HS-27A (cell line): ENCODE data around the gene BARX2.

ENCODE experiments used
- DNase-seq: peaks from one replicate; pipeline ENCODE4 v3.0.0-alpha.2; 2012; ENCODE audit warnings: low read depth, missing footprints

BARX2 gene

DNA sequence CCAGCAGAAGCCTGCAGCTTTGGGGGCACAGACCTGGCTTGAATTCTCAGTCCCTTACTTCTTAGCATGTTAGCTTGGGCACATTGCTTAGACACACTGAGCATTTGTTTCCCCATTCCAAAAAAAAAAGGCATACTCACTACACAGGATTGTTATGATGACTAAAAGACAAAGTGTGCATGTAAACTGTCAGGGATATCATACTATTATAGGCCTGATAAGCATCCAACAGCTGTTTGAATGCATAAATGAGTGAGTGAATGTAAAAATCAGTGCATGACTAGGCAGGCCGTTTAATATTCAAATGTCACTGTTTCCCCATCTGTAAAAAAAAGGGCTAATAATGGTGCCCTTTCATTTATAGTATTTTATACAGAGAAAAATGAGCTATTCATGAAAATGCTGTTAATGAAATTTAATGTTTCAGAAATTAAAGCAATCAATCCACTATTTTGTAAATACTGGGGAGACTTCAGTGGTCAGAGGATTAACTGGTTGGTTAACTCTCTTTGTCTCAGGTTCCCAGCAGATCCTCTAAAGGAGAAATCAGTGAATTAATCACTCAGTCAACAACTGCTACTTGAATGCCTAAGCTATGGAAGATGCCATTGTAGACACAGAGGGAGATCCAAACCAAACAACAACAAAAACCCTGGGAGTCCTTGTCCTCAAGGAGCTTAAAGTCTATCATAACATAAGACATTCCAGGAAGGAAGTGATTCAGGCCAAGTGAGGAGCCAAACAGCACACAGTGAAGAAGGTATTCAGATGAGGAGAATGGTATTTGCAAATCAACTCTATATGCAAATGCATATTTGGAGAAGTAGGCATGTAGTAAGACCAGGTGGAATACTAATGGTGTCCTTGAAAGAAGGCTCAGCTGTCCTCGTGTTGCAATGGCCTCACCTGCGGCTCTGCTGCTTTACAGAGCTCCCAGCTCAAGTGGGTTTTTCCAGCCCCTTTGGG, 26.8 kb downstream of the BARX2 start:
- DNase-seq = no peak

DNA sequence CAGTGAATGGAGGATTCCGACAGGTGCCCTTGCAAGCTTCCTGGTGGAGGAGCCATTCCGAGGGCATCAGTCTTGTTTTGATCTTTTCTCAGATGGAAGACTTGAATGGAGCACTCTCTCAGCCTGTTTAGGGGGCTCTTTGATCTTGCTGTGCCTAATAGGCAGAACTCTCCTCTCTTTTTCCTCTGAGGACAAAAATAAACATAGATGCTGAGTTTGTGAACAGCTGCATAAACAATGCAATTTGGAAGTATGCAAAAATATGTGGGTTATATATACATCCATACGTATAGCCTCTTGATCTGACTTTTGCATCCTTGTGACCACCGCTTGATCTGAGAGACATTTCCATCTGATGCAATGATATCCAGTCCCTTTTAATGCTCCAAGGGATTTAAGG, 29.1 kb downstream of the BARX2 start:
- DNase-seq = no peak

- no peak for DNase-seq
These were observed 33.3 kb downstream of the BARX2 start for GRCh38 chr11:129408865-129409444.

DNA sequence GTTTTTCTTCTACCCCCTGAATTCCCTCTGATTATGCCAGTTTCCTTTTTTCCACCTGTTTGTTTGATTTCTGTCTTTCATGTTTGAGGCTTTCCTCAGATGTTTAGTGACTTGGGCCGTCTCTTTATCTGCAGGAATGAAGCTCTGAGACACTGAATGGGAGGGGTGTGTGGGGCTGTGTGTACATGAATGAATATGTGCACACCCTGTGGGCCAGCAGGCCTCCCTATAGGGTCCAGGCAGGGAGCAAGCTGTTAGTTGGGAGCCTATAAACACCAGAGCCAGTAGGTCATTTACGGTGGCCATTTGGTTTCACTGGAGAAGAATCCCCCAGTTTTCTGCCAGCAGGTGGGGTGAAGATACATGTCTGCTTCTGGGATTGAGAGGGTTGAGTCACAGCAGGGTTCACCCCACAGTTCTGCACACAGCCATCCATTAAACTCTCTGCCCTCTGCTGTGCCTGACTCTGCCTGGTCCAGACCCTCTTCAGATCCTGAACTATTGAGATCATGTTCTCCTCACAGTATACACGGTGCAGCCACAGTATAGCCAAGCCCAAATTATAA, 34.8 kb downstream of the BARX2 start:
- DNase-seq = no peak

- no peak for DNase-seq
These were observed 36.8 kb downstream of the BARX2 start for GRCh38 chr11:129412494-129412893.

- DNase-seq = no peak
These were observed 38.7 kb downstream of the BARX2 start for GRCh38 chr11:129414144-129414872.

GRCh38 chr11:129416080-129416820, 40.6 kb downstream of the BARX2 start:
- no peak for DNase-seq

DNA sequence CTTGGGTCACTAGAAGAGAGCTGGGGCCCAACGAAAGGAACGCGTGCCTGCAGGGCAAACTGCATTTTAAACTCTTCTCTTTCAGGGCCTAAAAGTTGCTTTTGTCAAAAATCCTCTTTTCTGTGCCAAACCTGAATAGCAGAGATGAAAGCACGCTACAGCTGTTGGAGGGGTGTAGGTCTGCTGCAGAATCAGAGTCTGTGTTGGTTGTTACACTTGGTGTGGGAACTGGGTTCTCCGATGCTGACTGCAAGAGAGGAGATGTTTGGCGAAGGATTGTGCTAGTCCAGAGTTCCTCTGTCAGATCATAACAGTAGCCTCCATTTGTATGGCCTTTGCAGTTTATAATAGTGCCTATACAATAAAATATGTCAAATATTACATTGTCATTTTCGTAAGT, 41.8 kb downstream of the BARX2 start:
- DNase-seq = no peak

DNA sequence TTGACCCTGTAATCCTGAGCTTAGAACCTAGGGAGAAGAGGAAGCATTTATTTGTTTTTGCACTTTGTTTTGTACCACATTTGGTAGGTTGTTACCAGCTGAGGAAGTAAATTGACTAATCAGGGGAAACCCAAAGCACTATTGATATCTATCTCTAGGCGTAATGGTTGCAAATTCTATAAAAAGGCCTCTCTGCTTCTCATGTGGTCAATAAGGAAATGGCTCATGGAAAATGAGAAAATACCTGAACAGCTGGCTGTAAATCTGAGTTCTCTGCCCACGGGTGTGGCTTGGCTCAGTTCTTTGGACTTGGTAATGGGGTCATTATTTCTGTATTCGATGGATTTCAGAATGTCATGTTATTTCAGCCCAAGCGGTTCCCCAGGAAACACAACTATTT, 42.4 kb downstream of the BARX2 start:
- no peak for DNase-seq

GRCh38 chr11:129419386-129419785, 43.7 kb downstream of the BARX2 start:
- no peak for DNase-seq

GRCh38 chr11:129423426-129423825, 47.8 kb downstream of the BARX2 start:
- no peak for DNase-seq

GRCh38 chr11:129425214-129425613, 49.6 kb downstream of the BARX2 start:
- no peak for DNase-seq

GRCh38 chr11:129426038-129426437, 50.4 kb downstream of the BARX2 start:
- DNase-seq = no peak

- no peak for DNase-seq
These were observed 51.1 kb downstream of the BARX2 start for GRCh38 chr11:129426776-129427175.

DNA sequence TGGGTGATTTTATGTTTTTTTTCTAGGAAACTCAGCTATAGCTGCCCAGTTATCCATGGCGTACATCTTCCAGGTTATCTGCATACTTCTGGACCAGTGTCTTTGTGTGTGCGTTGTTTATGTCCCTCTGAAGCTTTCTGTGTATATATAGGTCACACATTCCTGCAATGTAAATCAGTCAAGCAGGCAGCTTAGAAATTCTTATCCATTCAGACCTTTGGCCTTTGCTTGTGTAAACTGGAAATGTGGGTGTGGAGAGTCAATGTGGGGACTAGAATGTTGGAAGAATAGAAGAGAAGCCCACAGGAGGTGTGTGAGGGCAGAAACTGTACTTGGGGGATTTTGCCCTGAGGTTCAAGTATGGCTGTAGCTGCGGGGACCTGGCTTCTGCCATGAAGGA, 51.7 kb downstream of the BARX2 start:
- DNase-seq = no peak

DNA sequence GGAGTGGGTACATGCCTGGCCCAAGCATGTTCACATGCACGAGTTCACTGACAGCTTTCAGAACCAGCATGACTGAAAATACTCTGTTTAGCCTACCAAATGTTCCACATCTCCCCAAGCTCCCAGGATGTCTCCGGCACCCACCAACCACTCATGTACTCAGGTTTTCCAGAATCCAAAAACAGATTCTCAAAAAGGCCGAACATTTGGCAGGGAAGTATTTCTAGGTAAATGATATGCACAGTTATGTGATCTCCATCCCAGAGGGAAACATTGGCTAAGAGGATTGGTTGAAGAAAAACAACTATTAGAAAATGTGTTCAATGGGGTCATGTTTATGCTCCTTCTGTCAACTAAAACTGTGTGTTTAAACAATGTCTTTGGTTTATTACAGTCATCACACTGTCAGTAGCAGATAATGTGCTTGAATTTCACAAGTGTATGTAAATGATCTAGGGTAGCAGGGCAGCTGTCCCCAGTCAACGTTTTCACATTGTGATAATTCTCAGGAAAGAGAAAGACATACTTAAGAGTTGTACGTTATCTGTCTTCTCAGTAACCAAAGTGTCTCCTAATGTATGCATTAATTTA, 52.3 kb downstream of the BARX2 start:
- DNase-seq = no peak

DNA sequence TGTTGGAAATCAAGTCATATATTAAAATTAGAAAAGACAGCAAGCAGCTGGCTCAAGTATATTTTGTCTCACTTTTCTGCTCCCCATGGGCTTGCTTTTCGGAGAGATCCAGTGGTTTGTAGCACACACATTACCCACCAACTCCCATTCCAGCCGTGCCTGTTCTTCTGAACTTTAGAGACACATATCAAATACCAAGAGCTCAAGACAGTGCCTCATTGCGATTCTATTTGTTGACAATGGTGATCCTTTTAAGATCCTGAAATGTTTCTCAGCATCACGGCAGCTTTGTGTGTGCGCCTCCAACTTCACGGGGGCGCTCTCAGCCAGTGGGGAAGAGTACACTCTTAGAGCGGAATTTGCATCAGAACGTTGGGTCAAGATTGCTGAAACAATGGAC, 52.9 kb downstream of the BARX2 start:
- DNase-seq = no peak

DNA sequence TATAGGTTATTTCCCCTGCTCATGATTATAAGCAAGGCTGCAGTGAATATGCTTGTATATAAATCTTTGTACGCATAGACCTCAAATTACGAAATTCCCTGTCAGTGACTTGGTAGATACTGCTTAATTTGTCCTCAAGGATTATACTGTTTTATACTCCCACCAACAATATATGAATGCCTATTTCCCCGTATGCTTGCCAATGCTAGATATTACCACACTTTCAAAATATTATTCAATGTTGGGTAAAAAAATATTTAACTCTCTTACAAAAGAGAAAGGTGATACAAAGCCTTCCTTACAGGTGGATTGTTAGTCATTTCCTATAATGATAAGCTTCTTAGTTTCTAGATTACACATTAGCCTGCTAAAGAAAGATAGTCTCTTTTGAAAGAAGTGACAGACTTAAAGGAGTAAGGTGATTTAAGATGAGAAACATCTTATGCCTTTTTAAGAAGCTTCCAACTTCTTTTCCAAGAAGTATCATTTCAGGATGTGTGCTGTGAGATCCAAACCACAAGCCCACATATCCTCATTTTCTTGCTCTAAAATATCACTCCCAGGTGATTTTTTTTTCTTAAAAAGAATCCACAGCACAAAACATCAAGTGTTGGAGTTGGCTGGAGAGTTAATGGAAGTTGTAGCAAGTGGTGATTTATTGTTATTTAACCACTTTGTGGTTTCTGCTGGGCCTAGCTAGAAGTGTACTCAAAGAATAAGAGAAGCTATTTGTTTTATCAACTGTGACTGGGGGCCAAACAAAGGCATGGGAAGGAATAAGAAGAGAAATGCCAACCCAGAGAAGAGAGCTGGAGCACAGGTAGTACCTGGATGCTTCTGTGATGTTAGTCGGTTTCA, 59.2 kb downstream of the BARX2 start:
- DNase-seq = no peak

DNA sequence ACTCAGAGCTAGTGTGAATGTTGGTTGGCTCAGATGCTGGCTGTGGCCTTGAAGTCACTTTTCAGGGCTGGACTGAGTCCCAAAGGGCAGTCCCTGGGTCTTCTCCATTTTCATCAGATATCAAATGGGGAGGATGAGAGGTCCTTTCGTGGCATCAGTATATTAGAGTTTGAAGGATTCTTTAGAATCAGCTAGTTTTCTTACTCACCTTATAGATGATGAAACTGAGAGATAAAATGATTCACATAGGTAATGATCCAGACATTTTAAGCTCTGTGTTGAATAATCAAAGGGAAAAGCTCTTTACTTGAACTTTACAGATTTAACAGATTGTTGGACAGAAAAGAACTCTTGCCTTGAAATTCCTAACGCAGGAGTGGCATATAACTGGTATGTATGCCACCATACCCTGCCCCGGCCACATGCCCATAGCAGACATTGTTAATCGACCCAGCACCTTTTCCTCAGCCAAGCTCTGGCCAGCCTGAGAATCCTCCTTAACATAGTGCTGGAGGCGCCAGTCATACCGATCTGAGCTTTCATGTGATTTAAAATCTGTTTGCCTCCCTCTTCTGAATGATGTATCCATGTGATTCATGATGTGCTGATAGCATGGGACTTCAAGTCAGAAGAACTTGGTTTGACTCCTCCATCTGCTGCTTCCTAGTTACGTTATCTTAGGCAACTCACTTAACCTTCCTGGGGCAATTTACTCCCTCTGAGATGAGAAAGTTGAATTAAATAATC, 60.0 kb downstream of the BARX2 start:
- no peak for DNase-seq

DNA sequence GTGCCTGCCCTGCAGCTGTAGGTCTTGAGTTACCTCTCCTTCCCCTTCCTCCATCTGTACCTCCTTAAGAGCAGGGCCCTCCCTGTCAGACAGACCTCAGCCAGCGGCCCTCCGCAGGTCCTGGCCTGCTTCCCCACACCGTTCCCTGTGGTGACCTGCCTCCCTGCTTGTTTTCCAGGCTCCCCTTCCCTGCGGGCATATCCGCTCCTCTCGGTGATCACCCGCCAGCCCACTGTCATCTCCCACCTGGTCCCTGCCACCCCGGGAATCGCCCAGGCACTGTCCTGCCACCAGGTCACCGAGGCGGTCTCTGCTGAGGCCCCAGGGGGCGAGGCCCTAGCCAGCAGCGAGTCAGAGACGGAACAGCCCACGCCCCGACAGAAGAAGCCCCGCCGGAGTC, 60.9 kb downstream of the BARX2 start:
- DNase-seq = no peak
